Psoas muscle (tissue), 8 donors: ENCODE measurements around the gene DUSP18. TPM values are rescaled to one million over a fixed set of nuclear protein-coding genes. Genes with fewer than 3 reads are reported as not detected.

Experiments
- ATAC-seq, 4 donors: fragments of 200-7000 bp; cut with Tn5 transposase; one replicate each; pipeline ENCODE4 v1.9.1; 2020; ENCODE audit warnings: moderate library complexity in 3 of 4, mild to moderate bottlenecking in 2 of 4
- DNase-seq, 2 donors: peaks; one replicate each; pipeline ENCODE4 v3.0.0-alpha.2; 2020
- H3K27ac ChIP-seq: fragments of 200-600 bp; one replicate; pipeline ENCODE4 v1.8.0; 2022
- H3K27me3 ChIP-seq, 3 donors: fragments of 200-600 bp in 1 of 3; one replicate each; pipeline versions ENCODE4 v1.6.1 to v1.8.0; 2013 to 2022; ENCODE audit warnings: low read length in 2 of 3, mild to moderate bottlenecking in 2 of 3, moderate library complexity in 1 of 3; ENCODE audit not compliant: insufficient read depth in 3 of 3
- H3K36me3 ChIP-seq, 2 donors: fragments of 200-600 bp in 1 of 2; one replicate each; pipeline versions ENCODE4 v1.6.1 to v1.8.0; 2013 to 2022; ENCODE audit warnings: low read depth in 1 of 2, mild to moderate bottlenecking in 1 of 2, moderate library complexity in 1 of 2; ENCODE audit not compliant: insufficient read depth in 1 of 2
- H3K4me1 ChIP-seq: fragments of 200-600 bp; one replicate; pipeline ENCODE4 v1.8.0; 2022
- H3K4me3 ChIP-seq: fragments of 200-600 bp; one replicate; pipeline ENCODE4 v1.8.0; 2022; ENCODE audit warnings: mild to moderate bottlenecking
- H3K9me3 ChIP-seq: fragments of 200-600 bp; one replicate; pipeline ENCODE4 v1.8.0; 2022
- whole genome bisulfite sequencing, 3 donors: extraction: QIAGEN DNeasy Blood & Tissue Kit; methylation state at CpG; one replicate each; pipeline versions ENCODE4 v1.1.6 to v1.1.7; 2013; 5-methylcytosine and 5-hydroxymethylcytosine counted together
- intact Hi-C, 2 donors: fragments of 100-400 bp; cut with DNase I; formaldehyde crosslinking; loops; one replicate each; pipeline versions ENCODE4 v1.11.0 to v1.14.2; 2022
- polyA plus RNA-seq, 3 donors: library from polyadenylated mRNA; stranded (reverse); fragments of 200-250 nt; gene quantifications; one replicate each; pipeline ENCODE4 v1.2.3, GENCODE V29; 2013
- total RNA-seq, 4 donors: library from RNA; stranded (reverse); fragmentation: NEBNext Ultra II Directional in 2 of 4; extraction: Animal tissue kit (Norgen Biotek cat#: 25700) in 2 of 4; gene quantifications; one replicate each; pipeline versions ENCODE4 v1.2.1 to v1.2.4, GENCODE V29; 2021 to 2023
- TF ChIP-seq, protein P1 (sequence below): fragments of 200-600 bp; IDR thresholded peaks from one replicate; pipeline ENCODE4 v1.8.0; 2022; ENCODE audit warnings: antibody characterized with exemption
- donor health status: healthy with polysubstance abuse.
- donor health status: DM: no; HTN: no; CAD: no; lungs with moderate emphysema.
- donor health status: Bipolar disorder and iron deficiency.
- donor health status: healthy.
- donor health status: DM: yes; HTN: yes; CAD: no.
- donor health status: DM: no; HTN: no; CAD: no.
- donor health status: DM: no; HTN: no; CAD: no.
- donor health status: DM: yes; HTN: yes; CAD: no.

The DUSP18 gene
- total and polyA plus RNA-seq, 7 donors, result 0.65 to 3.8 (median 1.3) TPM

DNA sequence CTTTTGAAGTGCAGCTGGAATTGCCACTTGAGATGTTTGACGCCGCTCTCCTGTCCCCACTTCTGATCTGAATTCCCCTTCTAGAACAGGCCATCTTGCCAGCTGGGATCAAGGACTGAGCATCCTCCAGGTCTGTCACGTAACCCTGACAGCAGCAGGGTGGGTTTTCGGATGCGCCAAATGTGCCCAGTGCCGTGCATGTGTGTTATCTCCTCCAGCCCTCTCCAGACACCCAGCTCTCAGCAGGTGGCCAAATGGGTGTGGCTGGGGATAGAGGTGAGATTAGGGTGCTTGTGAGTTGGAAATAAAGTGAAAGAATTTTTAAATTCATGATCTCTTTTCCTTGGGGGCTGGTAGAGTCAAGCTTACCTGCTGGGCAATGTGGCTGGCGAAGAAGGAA lies 30.3 kb upstream of the DUSP18 start:
- intact Hi-C loops, result loop anchor here (2.0 to 5.0 kb wide), 2 partner anchors 57 to 61 kb away; partner anchors contain the start of gene SLC35E4 (in 2 of the 2)
- no peaks in the 10 kb centered on the region for H3K36me3 ChIP-seq
- H3K4me1 ChIP-seq, result peaks cover 11% of the 10 kb centered on the region
- H3K9me3 ChIP-seq, result no peaks in the 10 kb centered on the region
- peaks cover 0 to 7% (median 0%) of the 10 kb centered on the region in 3 donors for H3K27me3 ChIP-seq
- TF ChIP-seq, protein P1, sequence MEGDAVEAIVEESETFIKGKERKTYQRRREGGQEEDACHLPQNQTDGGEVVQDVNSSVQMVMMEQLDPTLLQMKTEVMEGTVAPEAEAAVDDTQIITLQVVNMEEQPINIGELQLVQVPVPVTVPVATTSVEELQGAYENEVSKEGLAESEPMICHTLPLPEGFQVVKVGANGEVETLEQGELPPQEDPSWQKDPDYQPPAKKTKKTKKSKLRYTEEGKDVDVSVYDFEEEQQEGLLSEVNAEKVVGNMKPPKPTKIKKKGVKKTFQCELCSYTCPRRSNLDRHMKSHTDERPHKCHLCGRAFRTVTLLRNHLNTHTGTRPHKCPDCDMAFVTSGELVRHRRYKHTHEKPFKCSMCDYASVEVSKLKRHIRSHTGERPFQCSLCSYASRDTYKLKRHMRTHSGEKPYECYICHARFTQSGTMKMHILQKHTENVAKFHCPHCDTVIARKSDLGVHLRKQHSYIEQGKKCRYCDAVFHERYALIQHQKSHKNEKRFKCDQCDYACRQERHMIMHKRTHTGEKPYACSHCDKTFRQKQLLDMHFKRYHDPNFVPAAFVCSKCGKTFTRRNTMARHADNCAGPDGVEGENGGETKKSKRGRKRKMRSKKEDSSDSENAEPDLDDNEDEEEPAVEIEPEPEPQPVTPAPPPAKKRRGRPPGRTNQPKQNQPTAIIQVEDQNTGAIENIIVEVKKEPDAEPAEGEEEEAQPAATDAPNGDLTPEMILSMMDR, result no peak
- WGBS, 3 donors, result 94 to 96% (median 96%) methylated on average over 7 of the region's 7 CpGs
- ATAC-seq (no peak), DNase-seq (no peak)
- no peak overlapping the region for H3K4me3 ChIP-seq
- no peak overlapping the region for H3K27ac ChIP-seq

DNA sequence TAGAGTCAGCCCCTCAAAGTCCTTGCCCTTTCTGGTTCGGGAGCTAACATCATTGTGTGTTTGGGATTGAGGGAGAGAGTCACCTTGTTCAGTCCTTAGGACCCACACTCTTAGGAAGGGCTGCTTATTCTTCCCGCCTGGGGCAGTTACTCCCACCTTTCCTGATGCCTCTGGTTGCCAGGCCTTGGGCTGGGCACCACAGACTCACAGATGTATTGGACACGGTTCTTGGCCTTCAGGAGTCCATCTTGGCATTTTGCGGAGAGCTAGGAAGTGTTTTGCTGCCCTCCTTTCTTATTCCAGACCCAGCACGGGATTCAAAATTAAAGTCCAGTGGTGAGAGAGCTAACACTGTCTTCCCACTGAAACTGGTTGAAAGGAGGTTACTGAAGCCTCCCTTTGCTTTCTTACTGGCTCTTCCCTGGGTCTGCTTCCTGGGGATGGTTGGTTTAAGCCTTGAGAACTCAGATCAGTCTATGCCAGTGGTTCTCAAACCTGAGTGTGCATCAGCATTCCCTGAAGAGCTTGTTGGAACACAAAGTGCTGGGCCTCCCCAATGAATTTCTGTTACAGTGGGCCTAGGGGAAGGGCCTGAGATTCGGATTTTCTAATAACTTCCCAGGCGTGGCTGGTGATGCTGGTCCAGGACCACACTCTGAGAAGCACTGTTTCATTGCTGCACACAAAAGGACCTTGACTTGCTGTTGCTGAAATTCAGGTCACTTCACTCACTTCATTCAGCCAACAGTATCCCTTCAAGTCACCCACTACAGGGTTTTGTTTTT lies 28.4 kb upstream of the DUSP18 start:
- Histone ChIP-seq H3K9me3 (no peaks in the 10 kb centered on the region), H3K27ac (no peak overlapping the region), H3K4me3 (no peak overlapping the region), H3K27me3 (peaks cover 0 to 7% (median 0%) of the 10 kb centered on the region in 3 donors), H3K36me3 (no peaks in the 10 kb centered on the region), H3K4me1 (peaks cover 7% of the 10 kb centered on the region)
- DNase-seq (no peak), ATAC-seq (no peak)
- TF ChIP-seq, protein P1, result no peak
- intact Hi-C loops, result loop anchor here (2.0 to 5.0 kb wide), 2 partner anchors 59 kb away; partner anchors contain the start of gene SLC35E4 (in 2 of the 2)
- WGBS, 3 donors, result 82 to 92% (median 84%) methylated on average over 7 of the region's 7 CpGs

DNA sequence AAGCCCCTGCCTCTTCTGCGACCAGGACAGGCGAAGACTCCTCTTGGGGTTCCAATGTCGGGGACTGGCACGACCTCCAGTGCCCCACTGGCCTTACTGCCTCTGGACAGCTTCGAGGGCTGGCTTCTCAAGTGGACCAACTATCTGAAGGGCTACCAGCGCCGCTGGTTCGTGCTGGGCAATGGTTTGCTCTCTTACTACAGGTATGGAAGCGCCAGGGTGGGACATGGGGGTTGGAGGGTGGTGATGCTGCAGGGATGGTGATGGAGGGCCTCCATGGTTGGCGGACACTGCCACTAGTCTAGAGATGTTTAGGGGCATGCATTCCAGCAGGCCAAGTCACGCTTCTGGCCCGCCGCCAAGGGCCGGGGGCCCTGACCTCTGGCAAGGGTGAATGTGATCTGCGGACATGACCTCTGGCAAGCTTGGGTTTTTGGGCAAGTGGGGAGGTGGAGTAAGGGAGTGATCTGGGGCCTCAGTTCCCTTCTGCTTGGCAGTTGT lies 27.7 kb upstream of the DUSP18 start:
- DNase-seq, result peak in 1 of 2 donors; percentile 16
- Histone ChIP-seq H3K9me3 (no peaks in the 10 kb centered on the region), H3K27me3 (peaks cover 0 to 7% (median 0%) of the 10 kb centered on the region in 3 donors), H3K4me1 (peaks cover 7% of the 10 kb centered on the region), H3K4me3 (peak overlapping the region; percentile 74), H3K36me3 (no peaks in the 10 kb centered on the region), H3K27ac (peak overlapping the region; percentile 76)
- intact Hi-C loops, result loop anchor here (5.0 kb wide), 1 partner anchor 58 kb away; the partner anchor contains the start of gene SLC35E4 (in 2 of the 2)
- peak in 2 of 4 donors; percentile 24 to 29 for ATAC-seq
- WGBS, 3 donors, result 62 to 69% (median 62%) methylated on average over 15 of the region's 15 CpGs
- TF ChIP-seq, protein P1, result no peak

DNA sequence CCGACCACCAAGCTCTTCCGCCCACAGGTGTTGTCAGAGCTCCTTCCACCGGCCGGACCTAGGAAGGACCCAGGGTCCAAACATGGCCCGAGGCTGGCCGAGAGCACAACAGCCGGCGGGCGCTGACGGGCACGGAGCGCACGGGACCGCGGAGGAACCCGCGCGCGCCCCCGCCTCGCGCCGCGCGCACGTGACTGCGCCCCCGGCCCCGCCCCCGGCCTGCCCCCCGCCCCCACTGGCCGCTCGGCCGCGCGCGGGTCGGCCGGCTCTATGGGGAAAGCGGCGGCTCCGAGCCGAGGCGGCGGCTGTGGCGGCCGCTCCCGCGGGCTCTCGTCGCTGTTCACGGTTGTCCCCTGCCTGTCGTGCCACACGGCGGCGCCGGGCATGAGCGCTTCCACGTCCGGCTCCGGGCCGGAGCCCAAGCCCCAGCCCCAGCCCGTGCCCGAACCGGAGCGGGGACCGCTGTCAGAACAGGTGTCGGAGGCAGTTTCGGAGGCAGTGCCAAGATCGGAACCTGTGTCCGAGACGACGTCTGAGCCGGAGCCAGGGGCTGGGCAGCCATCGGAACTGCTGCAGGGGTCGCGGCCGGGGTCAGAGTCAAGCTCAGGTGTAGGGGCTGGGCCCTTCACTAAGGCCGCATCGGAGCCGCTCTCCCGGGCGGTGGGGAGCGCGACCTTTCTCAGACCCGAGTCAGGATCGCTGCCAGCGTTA lies 27.1 kb upstream of the DUSP18 start, which contains the start of gene OSBP2:
TSS of gene OSBP2 (plus strand) at position 235 of the 711 bp plus-strand sequence. CDS start at position 271, 36 bp downstream.
- Histone ChIP-seq H3K9me3 (no peaks in the 10 kb centered on the region), H3K4me1 (peaks cover 7% of the 10 kb centered on the region), H3K36me3 (no peaks in the 10 kb centered on the region), H3K4me3 (peak within 1 kb of the TSS; percentile 74), H3K27me3 (peaks cover 0 to 7% (median 0%) of the 10 kb centered on the region in 3 donors), H3K27ac (peak within 1 kb of the TSS; percentile 76)
- ATAC-seq (peak; percentile 72 to 81 (median 78)), DNase-seq (peak; percentile 44 to 64)
- TF ChIP-seq, protein P1, result peak; percentile 13
- intact Hi-C loops, result loop anchor here (5.0 kb wide), 1 partner anchor 57 kb away; the partner anchor contains the start of gene SLC35E4 (in 2 of the 2)
- WGBS, 3 donors, result 3 to 8% (median 4%) methylated on average over 19 to 87 of the region's 88 CpGs
